ENCODE measurements around the gene GGCT. TPM values are rescaled to one million over a fixed set of nuclear protein-coding genes. Genes with fewer than 3 reads are reported as not detected.

The GGCT gene
- total RNA-seq, 3 donors from 2014 or later (not counting 1 experiment from before 2014, with no cell fraction given), result 8.7 to 10.8 (median 9.2) TPM

- no peaks in the 10 kb centered on the region for H3K27me3 Mint-ChIP-seq (ENCODE audit: low read depth in 2 of 2)
Observed at GRCh38 chr7:30451539-30452279, 52.9 kb downstream of the GGCT start.

GRCh38 chr7:30450983-30451497 lies 53.6 kb downstream of the GGCT start:
- Mint-ChIP-seq H3K4me3 (no peak overlapping the region), H3K27ac (no peak overlapping the region), H3K27me3 (ENCODE audit: low read depth in 2 of 2) (no peaks in the 10 kb centered on the region), H3K36me3 (no peaks in the 10 kb centered on the region), H3K9me3 (no peaks in the 10 kb centered on the region), H3K4me1 (peaks cover 2 to 6% of the 10 kb centered on the region in 2 donors)
- 97% methylated on average over 22 of the region's 22 CpGs for WGBS (ENCODE audit: insufficient coverage)
- Histone ChIP-seq H3K27ac (ENCODE audit: low read length) (no peak overlapping the region), H3K4me3 (ENCODE audit: low read length) (no peak overlapping the region), H3K27me3 (ENCODE audit: control insufficient read depth, insufficient read depth, low read length) (no peaks in the 10 kb centered on the region), H3K9me3 (ENCODE audit: control insufficient read depth, insufficient read depth, low read length) (no peaks in the 10 kb centered on the region), H3K36me3 (ENCODE audit: control insufficient read depth, insufficient read depth, low read length) (peaks cover 78% of the 10 kb centered on the region), H3K4me1 (ENCODE audit: control insufficient read depth, insufficient read depth, low read length) (peaks cover 3% of the 10 kb centered on the region)
- DNase-seq (no peak), ATAC-seq (no peak)
- TF ChIP-seq CTCF (IDR thresholded peaks at IDR 0.05), result no peak
- intact Hi-C loops (cut with micrococcal nuclease), result no loop called here

More at GRCh38 chr7:30451539-30452279, 52.9 kb downstream of the GGCT start:
- Histone ChIP-seq H3K36me3 (ENCODE audit: control insufficient read depth, insufficient read depth, low read length) (peaks cover 80% of the 10 kb centered on the region), H3K4me1 (ENCODE audit: control insufficient read depth, insufficient read depth, low read length) (no peaks in the 10 kb centered on the region), H3K27ac (ENCODE audit: low read length) (no peak overlapping the region), H3K9me3 (ENCODE audit: control insufficient read depth, insufficient read depth, low read length) (no peaks in the 10 kb centered on the region), H3K4me3 (ENCODE audit: low read length) (no peak overlapping the region), H3K27me3 (ENCODE audit: control insufficient read depth, insufficient read depth, low read length) (no peaks in the 10 kb centered on the region)
- Mint-ChIP-seq H3K4me3 (no peak overlapping the region), H3K27ac (no peak overlapping the region), H3K4me1 (no peaks in the 10 kb centered on the region), H3K36me3 (no peaks in the 10 kb centered on the region), H3K9me3 (no peaks in the 10 kb centered on the region)
- ATAC-seq, result no peak
- intact Hi-C loops (cut with micrococcal nuclease), result no loop called here
- 95% methylated on average over 29 of the region's 29 CpGs for WGBS (ENCODE audit: insufficient coverage)
- no peak for TF ChIP-seq CTCF (IDR thresholded peaks at IDR 0.05)
- no peak for DNase-seq

- no peak for TF ChIP-seq CTCF (IDR thresholded peaks at IDR 0.05)
- no peak overlapping the region for H3K27ac ChIP-seq (ENCODE audit: low read length)
- Mint-ChIP-seq H3K27me3 (ENCODE audit: low read depth in 2 of 2) (no peaks in the 10 kb centered on the region), H3K36me3 (no peaks in the 10 kb centered on the region), H3K27ac (no peak overlapping the region), H3K4me1 (peaks cover 5 to 10% of the 10 kb centered on the region in 2 donors), H3K9me3 (no peaks in the 10 kb centered on the region), H3K4me3 (no peak overlapping the region)
- DNase-seq, result no peak
- peaks cover 9% of the 10 kb centered on the region for H3K4me1 ChIP-seq (ENCODE audit: control insufficient read depth, insufficient read depth, low read length)
- H3K4me3 ChIP-seq (ENCODE audit: low read length), result no peak overlapping the region
- H3K27me3 ChIP-seq (ENCODE audit: control insufficient read depth, insufficient read depth, low read length), result no peaks in the 10 kb centered on the region
- H3K36me3 ChIP-seq (ENCODE audit: control insufficient read depth, insufficient read depth, low read length), result peaks cover 74% of the 10 kb centered on the region
- H3K9me3 ChIP-seq (ENCODE audit: control insufficient read depth, insufficient read depth, low read length), result no peaks in the 10 kb centered on the region
- no peak for ATAC-seq
- 88% methylated on average over 6 of the region's 6 CpGs for WGBS (ENCODE audit: insufficient coverage)
- intact Hi-C loops (cut with micrococcal nuclease), result no loop called here
Observed at GRCh38 chr7:30450240-30450982, 54.2 kb downstream of the GGCT start.

Data from natural killer cell (primary cell).